RWPE2 (cell line): ENCODE results near the gene IRAK1.
A peak's percentile ranks its signal among the peaks of the same experiment; 100 is the strongest.

Experiments used
- ATAC-seq: fragments of 200-7000 bp; cut with Tn5 transposase; 3 replicates; pipeline ENCODE4 v1.9.1; 2021; ENCODE audit warnings: low read depth
- DNase-seq: peaks from one replicate; pipeline ENCODE4 v3.0.0-alpha.2; 2020; ENCODE audit warnings: low spot score
- H3K27ac ChIP-seq: fragments of 450-650 bp; 2 replicates; pipeline ENCODE4 v1.5.1; 2017; ENCODE audit warnings: mild to moderate bottlenecking; ENCODE audit not compliant: poor library complexity, severe bottlenecking
- H3K27me3 ChIP-seq: fragments of 250-450 bp; sonication (Bioruptor Pico); 2 replicates; pipeline ENCODE4 v1.5.1; 2021; ENCODE audit warnings: mild to moderate bottlenecking, moderate library complexity; ENCODE audit not compliant: insufficient read depth, poor library complexity, severe bottlenecking
- H3K36me3 ChIP-seq: fragments of 250-450 bp; sonication (Bioruptor Pico); 2 replicates; pipeline ENCODE4 v1.5.1; 2020; ENCODE audit warnings: low read depth, mild to moderate bottlenecking, moderate library complexity
- H3K4me1 ChIP-seq: fragments of 250-450 bp; sonication (Bioruptor Pico); 2 replicates; pipeline ENCODE4 v1.5.1; 2021; ENCODE audit warnings: mild to moderate bottlenecking, moderate library complexity; ENCODE audit not compliant: insufficient read depth, poor library complexity, severe bottlenecking
- H3K4me3 ChIP-seq: fragments of 250-450 bp; sonication (Bioruptor Pico); 2 replicates; pipeline ENCODE4 v1.5.1; 2021; ENCODE audit warnings: mild to moderate bottlenecking, moderate library complexity; ENCODE audit not compliant: severe bottlenecking
- H3K9me3 ChIP-seq: fragments of 250-450 bp; sonication (Bioruptor Pico); 2 replicates; pipeline ENCODE4 v1.5.1; 2021; ENCODE audit warnings: mild to moderate bottlenecking, moderate library complexity; ENCODE audit not compliant: severe bottlenecking
- CTCF ChIP-seq: fragments of 450-650 bp; IDR thresholded peaks from one replicate; pipeline ENCODE4 v1.5.1; 2017; ENCODE audit warnings: mild to moderate bottlenecking, moderate library complexity; ENCODE audit not compliant: poor library complexity, severe bottlenecking

Gene IRAK1

GRCh38 chrX:154040863-154041262, 21.2 kb upstream of the IRAK1 start:
- Histone ChIP-seq H3K36me3 (no peaks in the 10 kb centered on the region), H3K4me1 (peaks cover 33% of the 10 kb centered on the region), H3K27me3 (no peaks in the 10 kb centered on the region), H3K27ac (peak overlapping the region; percentile 78), H3K4me3 (no peak overlapping the region), H3K9me3 (no peaks in the 10 kb centered on the region)
- ATAC-seq = no peak
- DNase-seq = no peak
- TF ChIP-seq CTCF = no peak

DNA sequence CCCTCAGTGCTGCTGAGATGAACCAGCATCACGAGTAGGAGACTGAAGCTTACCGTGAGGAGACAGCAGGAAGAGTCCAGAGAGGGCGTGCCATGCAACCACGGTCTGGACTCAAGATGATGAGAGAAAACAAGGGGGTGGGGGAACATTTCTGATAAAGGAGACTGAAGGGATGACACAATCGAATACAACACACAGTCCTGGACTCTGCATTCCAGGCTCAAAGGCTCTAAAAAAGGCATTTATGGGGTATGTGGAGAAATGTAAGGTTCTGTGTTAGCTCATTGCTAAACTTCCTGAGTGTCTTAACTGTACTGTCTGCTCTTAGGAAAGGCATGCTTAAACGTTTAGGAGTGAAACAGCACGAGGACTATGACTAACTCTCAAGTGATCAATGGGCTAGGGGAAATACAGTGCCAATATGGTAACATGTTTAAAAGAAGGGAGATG, 20.6 kb upstream of the IRAK1 start:
- peak; percentile 88 for ATAC-seq
- Histone ChIP-seq H3K4me1 (peaks cover 33% of the 10 kb centered on the region), H3K27me3 (no peaks in the 10 kb centered on the region), H3K27ac (peak overlapping the region; percentile 78), H3K9me3 (no peaks in the 10 kb centered on the region), H3K4me3 (no peak overlapping the region), H3K36me3 (no peaks in the 10 kb centered on the region)
- DNase-seq = no peak
- no peak for TF ChIP-seq CTCF

DNA sequence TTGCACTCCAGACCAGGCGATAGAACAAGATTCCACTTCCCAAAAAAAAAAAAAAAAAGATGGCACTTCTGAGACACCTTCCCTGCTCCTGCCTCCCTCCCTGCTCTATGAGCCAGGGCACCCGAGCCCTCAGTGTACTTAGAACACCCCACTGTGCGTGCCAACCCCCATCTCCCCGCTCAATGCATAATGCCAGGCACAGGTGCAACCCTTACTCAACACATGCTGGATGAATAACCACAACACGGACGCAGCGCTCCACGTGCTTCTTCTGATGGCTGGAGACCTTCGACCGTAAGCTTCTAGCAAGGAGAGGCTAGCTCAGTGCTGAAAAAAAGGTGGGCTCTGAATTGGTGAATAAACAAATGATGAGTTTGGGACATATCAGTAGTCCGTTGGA, 19.9 kb upstream of the IRAK1 start:
- H3K4me3 ChIP-seq = no peak overlapping the region
- peak overlapping the region; percentile 78 for H3K27ac ChIP-seq
- no peaks in the 10 kb centered on the region for H3K36me3 ChIP-seq
- no peak for TF ChIP-seq CTCF
- DNase-seq (no peak), ATAC-seq (no peak)
- no peaks in the 10 kb centered on the region for H3K9me3 ChIP-seq
- H3K27me3 ChIP-seq = no peaks in the 10 kb centered on the region
- H3K4me1 ChIP-seq = peaks cover 33% of the 10 kb centered on the region

- Histone ChIP-seq H3K27ac (peak overlapping the region; percentile 78), H3K9me3 (no peaks in the 10 kb centered on the region), H3K36me3 (no peaks in the 10 kb centered on the region), H3K4me1 (peaks cover 31% of the 10 kb centered on the region), H3K27me3 (no peaks in the 10 kb centered on the region), H3K4me3 (no peak overlapping the region)
- no peak for DNase-seq
- ATAC-seq = no peak
- no peak for TF ChIP-seq CTCF
These were observed 19.0 kb upstream of the IRAK1 start for GRCh38 chrX:154038656-154039055.

GRCh38 chrX:154037754-154038153, 18.1 kb upstream of the IRAK1 start:
- Histone ChIP-seq H3K4me3 (no peak overlapping the region), H3K27ac (peak overlapping the region; percentile 78), H3K9me3 (no peaks in the 10 kb centered on the region), H3K27me3 (no peaks in the 10 kb centered on the region), H3K4me1 (peaks cover 22% of the 10 kb centered on the region), H3K36me3 (no peaks in the 10 kb centered on the region)
- ATAC-seq = no peak
- no peak for TF ChIP-seq CTCF
- DNase-seq = no peak
